NCI-H2196 (cell line): ENCODE measurements around the gene RAPGEF6.
A peak's percentile ranks its signal among the peaks of the same experiment; 100 is the strongest.
"Not testable (repeated sequence)": the region's sequence is repeated elsewhere in the genome, so short reads cannot be mapped to it uniquely, and the experiment has no call there.

ENCODE experiments used
- DNase-seq: peaks from one replicate; lab custom pipeline; 2025; ENCODE audit not compliant: unreplicated experiment; lab: John Stamatoyannopoulos, UW

RAPGEF6 gene

DNA sequence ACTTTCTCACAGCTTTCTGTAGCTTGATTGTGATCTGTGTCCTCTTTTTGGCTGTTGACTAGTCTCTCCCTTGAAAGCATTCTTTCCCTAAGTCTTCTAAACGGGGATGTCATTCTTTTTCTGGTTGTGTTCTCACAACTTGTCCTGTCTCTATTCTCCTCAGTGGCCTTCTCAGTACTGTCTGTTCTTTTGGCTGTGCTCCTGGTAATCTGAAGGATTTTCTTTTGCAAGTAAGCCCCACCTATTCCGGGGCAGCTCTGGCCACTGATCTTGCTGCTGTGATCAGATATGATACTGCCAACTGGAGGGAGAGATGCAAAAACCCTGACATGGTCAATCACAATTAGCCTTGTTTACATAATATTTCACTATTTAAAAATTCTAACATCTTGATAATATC is 198.9 kb downstream of the RAPGEF6 start:
- DNase-seq, result no peak

DNA sequence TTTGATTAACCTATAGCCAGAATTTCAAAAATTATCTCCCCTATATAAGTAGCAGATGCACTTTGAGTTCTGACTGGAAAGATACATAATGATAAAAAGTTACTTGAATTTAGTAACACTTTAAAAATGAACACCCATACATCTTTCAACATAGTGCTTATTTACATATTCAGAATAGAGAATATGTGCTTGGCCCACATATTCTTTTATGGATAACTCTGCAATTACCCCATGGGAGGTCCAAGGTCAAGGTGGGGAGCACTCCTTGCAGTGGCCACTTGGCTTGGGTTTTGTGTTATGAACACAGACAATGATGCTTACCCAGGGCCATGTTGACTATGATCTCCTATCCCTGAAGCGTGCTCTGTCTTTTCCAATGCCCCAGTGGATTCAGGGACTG is 201.9 kb downstream of the RAPGEF6 start:
- DNase-seq, result no peak

GRCh38 chr5:131431794-131432193 is 203.2 kb downstream of the RAPGEF6 start:
- DNase-seq, result no peak

- DNase-seq, result no peak
Observed at GRCh38 chr5:131430794-131431193, 204.2 kb downstream of the RAPGEF6 start.

GRCh38 chr5:131426011-131426410 is 209.0 kb downstream of the RAPGEF6 start:
- no peak for DNase-seq

DNA sequence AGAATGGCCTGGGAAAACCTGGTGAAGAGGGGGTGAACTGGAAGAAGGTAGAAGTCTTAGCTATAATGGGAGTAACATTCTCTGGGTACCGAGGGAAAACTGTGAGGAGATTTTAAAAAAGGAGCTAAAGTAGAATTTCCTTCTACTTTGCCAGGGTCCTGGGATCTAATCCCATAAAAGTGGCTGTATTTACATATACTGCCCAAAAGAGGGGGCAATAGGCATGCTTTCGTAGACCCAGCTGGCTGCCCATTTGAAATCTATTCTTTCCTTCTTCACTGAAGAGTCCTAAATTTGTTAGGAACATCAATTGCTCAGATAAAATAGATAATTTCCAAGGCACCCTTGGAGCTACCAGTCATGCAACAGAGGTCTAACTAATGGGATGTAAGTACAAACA is 212.0 kb downstream of the RAPGEF6 start:
- peak; percentile 10 for DNase-seq

GRCh38 chr5:131419877-131420276 is 215.2 kb downstream of the RAPGEF6 start:
- DNase-seq, result no peak

GRCh38 chr5:131418846-131419245 is 216.2 kb downstream of the RAPGEF6 start:
- DNase-seq, result no peak

DNA sequence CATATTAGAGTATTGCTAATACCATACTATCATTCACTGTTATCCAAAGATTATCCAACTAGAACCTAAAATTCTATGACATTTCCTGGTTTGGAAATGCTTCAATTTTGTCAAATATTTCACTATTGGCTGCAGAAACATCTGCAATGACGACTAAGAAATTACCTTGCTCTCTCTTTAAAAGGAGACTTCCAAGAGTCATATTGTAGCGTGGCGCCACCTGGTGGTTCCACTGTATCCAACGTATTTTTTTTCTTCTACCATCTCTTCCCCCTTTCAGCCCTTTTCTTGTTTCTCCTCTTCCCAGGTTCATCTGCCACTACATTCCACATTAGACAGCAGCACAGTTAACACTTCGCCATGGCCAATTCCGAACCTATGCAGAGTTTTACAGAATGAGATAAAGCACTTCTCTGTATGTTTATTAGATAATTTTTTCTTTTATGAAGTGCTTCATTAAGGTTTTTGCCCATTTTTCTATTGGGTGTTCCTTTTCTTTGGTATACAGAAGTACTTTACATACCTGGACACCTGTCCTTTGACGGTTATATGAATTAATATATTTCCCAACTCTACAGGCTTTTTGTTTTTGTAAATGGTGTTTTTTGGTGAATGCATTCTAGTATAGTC is 217.7 kb downstream of the RAPGEF6 start:
- peak; percentile 78 for DNase-seq

DNA sequence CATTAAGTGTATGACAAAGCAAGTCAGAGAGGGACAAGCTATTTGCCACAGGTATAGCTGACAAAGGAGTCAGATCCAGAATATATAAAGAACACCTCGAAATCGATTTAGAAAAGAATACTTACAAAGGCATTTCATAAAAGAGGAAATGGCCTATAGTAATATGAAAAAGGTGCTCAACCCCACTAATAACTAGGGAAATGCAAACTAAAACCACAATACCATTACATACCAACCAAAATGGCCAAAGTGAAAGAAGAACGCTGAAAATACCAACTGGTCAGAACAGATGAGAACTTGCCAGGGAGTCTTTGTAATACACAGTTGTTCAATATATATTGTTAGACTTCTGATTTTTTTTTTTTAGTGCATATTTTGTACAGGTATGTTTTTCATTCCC is 218.3 kb downstream of the RAPGEF6 start:
- no peak for DNase-seq

DNA sequence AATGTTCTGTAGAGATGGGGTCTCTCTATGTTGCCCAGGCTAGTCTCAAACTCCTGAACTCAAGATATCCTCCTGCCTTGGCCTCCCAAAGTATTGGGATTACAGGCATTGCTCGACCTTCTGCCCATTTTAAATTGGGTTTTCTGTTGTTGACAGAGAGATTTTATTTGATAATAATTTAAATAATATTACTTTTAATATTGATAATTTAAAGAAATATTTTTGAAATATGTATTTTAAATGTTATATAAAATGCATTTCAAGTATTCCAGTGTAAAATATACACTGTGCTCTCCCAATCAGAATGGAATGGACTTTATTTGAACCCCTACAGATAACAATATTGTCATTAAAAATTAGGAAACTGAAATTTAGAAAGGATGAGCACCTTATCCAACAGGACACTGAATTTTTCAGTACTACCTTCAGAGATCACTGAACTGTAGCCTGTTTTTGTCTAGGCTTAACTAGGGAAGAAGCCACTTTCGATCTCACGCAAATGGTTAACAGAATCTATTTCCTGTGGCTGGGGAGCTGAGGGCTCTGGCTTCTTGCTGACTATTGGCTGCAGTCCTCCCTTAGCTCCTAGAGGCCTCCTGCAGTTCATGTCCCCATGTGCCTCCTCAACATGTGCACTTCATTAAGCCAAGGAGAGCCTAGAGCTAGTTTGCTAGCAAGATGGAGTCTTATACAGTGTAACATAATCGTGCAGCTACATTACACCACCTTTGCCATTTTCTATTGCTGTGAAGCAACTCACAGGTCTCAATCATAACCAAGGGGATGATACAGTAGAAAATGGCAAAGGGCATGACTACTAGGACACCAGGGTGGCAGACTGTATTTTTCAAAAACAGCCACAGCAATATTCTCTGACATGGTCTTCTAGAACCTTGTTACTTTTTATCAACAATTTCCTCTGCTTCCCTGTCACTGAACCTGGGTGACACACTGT is 221.1 kb downstream of the RAPGEF6 start:
- DNase-seq, result no peak

DNA sequence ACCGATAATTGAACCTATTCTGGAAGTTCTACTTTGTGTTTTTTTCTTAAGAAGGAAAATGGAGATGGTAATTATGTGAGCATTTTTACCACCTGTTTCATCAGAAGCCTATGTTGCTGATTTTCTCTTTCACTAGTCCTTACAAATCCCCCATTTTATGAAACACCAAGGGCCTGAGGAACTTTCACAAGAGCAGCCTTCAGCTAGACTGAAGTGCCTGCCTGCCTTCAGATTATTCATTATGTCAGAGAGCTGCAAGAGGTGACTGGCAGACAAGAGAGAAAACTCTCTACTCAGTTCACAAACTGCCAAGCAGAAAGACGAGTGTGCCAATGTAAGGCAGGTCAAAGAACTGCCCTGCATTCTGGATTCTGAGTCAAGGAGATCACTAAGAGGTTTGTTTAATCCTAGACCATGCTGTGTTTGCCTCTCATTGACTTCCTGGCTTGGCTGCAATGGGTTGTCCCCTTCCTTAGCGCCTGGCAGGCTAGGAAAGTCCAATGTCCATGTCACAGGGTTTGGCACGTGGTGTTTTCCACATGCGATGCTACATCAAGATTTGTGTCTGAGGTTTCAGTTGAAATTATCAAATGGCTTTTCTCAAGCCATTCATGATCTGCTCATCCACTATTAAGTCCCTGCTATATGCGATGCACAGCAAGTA is 227.9 kb downstream of the RAPGEF6 start:
- DNase-seq, result no peak

DNA sequence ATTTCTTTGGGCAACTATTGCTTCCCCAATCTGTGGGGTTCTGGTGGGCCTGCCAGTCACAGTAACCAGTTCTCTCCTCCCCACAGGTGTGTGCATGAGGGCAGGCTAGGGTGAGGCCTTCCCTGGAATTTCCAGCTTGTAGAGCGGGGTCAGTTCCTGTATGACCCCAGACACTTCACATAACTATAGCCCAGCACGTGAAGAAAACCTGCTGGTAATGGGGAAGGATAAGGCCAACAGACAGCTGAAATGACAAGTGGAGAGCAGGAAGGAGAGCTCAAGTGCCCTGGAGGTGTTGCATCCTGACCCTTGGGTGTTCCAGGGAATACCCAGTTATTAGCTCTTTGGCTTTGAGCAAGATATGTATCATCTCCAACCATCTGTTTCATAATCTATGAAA is 229.0 kb downstream of the RAPGEF6 start:
- DNase-seq, result no peak

GRCh38 chr5:131405674-131406073 is 229.4 kb downstream of the RAPGEF6 start:
- DNase-seq, result no peak

DNA sequence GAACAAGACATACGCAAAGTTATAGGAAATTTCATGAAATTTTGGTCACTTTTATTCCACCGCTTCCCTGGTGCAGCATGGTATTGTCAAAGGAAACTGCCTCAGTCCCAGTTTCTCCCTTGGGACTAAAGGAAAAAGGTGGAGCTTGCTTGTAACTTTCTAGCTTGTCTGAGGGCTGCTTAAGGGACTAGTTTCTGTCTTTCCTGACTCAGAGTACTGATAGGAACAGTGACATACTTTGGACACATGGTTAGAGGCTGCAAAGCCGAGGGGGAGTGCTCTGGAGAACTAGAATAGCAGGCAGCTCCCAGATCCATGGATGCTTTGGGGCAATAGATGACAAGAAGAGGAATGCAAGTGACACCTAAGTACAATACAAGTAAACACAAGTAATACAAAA is 234.4 kb downstream of the RAPGEF6 start:
- no peak for DNase-seq

- DNase-seq, result not testable (repeated sequence)
Observed at GRCh38 chr5:131399007-131399406, 236.0 kb downstream of the RAPGEF6 start.

GRCh38 chr5:131396630-131397273 is 238.3 kb downstream of the RAPGEF6 start:
- DNase-seq, result no peak

- no peak for DNase-seq
Observed at GRCh38 chr5:131396015-131396414, 239.0 kb downstream of the RAPGEF6 start.

DNA sequence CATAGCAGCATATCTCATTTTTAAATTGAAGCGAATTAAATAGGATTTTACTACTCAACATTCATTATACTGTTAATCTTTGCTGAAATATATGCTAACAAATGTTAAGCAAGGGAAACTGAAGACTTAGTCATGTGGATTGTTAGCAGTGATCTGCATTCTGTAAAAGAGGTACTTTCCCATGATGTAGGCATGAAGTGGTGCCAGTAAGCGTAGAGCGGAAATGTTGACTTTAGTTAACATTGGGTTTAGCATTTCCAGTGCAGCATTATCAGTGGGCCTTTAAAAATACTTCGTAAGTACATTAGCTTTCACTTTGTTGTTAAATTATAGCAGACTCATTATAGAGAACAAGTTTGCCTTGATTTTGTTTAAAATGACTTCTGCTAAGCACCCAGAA is 240.9 kb downstream of the RAPGEF6 start:
- no peak for DNase-seq

- DNase-seq, result no peak
Observed at GRCh38 chr5:131393498-131393968, 241.5 kb downstream of the RAPGEF6 start.

- no peak for DNase-seq
Observed at GRCh38 chr5:131392466-131393095, 242.4 kb downstream of the RAPGEF6 start.
